Measurements from ENCODE around the gene CASK.

The CASK gene

DNA sequence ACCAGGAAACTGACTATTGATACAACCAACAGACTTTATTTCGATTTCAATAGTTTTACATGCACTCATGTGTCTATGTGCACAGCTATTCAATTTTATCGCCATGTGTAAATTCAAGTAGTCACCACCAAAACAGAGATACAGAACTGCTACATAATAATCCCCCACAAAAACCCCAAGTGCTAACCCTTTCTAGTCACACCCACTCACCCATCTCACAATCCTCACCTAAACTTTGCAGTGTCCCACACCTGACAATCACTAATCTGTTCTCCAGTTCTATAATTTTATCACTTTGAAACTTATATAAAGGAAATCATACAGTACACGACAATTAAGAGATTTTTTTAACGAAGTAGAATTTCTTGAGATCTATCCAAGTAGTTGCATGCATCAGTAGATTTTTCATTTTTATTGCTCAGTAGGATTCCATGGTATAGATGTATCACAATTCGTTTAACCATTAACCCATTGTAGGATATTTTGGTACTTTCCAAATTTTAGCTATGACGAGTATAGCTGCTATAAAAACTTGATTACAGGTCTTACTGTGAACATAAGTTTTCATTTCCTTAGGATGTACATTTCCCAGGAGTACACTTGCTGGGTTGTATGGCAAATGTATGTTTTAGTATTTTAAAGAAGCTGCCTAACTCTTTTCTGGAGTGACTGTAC, 85.9 kb downstream of the CASK start:
- DNase-seq (ENCODE audit: low read depth in 2 of 2, low spot score in 1 of 2): no peak

DNA sequence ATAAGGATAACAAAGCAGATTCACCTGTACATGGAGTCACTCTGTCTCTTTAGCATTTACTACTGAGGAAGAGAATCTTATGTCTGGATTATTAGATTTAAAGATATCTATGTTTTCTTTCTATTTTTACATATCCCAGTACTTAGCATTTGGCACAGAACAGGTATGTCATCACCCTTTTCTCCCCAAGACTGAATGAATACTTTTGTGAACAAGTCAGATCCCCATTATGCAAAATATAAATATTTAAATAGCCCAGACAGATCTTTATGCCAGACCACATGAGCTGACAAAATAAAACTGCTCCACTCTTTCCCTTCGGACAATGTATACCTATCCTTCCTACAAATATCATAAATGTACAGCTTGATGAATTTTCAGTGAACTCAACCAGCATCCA, 94.5 kb downstream of the CASK start:
- no peak for DNase-seq (ENCODE audit: low read depth in 2 of 2, low spot score in 1 of 2)

DNA sequence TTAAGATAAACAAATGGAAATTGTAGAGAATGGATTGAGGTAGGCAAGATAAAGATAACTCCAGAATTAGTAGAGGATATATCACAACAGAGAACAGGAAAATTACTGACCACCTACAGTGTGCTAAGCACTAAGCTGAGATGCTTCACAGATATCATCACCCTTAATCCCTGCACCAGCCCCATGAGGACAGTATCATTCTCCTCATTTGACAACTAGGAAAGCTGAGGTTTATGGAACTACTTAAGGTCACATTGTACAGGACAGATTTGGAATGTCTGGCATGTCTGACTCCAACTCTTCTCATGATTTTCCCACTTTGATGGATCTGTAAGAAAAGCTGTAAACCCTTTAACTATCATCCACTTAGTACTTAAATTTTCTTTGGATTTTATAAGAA, 95.5 kb downstream of the CASK start:
- no peak for DNase-seq (ENCODE audit: low read depth in 2 of 2, low spot score in 1 of 2)

DNA sequence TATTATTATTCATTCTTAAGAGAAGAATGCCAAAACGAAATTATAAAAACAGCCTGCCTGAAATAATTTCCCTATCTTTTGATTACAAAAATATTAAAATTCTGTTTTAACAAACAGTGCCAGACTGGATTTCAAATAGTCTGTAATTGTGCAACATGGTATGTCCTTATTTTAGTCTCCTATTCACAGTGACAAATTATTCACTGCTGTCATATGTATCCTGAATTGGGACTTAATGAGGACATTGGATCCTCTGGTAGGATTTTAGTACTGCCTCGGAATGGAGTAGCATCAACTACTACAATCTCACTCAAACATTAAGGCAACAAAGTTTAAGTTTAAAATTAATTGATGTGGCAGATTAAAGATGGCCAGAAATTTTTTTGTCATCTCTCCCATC, 97.6 kb downstream of the CASK start:
- DNase-seq (ENCODE audit: low read depth in 2 of 2, low spot score in 1 of 2): no peak

DNA sequence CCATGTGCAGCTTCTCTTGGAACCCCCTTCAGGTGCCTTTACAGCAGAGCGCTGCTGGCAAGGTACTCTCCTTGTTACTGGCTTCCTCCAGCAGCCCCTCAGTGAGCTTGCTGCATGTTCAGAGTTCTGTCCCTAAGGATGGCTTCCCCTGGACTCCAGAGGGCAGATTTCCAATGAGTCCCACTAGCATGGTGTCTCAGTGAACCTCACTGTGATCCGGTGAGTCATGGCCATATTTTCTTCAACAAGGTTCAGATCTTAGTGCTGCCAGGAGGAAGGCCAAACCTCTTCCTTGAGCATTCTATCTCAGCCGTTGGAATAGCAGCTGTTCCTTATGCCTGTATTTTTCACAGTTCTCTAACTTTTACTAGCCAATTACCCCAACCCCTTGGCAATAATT, 98.8 kb downstream of the CASK start:
- no peak for DNase-seq (ENCODE audit: low read depth in 2 of 2, low spot score in 1 of 2)

DNA sequence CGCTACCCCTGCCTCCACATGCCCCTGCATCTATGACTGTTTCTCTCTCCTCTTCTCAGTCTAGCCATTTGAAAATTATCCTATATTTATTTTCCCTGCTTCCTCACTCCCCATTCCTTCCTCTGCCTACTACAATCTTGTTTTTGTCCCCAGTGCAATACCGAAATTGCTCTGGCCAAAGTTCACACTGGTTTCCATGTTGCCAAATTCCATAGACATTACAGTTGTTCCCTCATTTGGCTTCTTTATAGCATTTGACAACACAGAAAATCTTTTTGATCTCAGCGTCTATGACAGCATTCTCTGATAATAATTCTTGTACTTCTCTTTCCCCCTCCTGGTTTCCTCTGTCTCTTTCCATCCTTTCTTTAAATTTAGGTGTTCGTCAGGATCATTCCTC, 100.0 kb downstream of the CASK start:
- no peak for DNase-seq (ENCODE audit: low read depth in 2 of 2, low spot score in 1 of 2)

DNA sequence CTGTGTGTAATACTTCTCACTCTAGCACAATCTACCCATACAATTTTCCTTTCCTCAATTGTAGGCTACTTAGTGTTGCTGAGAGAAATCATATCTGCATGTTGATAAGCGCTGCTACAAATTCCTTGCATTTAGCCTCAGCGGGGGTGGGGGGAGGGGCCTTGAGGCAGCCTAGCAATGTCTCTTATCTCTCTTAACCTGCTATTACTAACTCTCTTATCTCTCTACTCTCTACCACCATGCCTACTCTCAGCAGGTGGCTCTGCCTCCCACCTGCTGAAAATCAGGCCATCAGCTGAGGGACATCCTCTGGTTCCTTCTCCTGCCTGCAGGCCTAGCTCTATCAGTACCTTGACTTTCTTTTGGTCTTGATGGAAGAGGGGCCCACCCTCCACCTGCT, 100.5 kb downstream of the CASK start:
- DNase-seq (ENCODE audit: low read depth in 2 of 2, low spot score in 1 of 2): no peak

DNA sequence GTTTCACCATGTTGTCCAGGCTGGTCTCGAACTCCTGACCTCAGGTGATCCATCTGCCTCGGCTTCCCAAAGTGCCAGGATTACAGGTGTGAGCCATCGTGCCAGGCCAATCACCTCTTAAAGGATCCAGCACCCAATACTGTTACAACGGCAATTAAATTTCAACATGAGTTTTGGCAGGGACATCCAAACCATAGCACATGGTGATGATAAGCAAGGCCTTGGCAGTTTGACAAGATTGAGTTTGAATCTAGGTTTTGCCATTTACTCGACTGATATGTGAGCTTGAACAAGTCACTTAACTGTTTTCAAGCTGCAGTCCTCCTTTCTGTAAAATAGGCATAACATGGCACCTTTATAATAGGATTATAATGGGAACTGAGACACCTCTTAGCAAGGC, 115.3 kb downstream of the CASK start:
- no peak for DNase-seq (ENCODE audit: low read depth in 2 of 2, low spot score in 1 of 2)

DNA sequence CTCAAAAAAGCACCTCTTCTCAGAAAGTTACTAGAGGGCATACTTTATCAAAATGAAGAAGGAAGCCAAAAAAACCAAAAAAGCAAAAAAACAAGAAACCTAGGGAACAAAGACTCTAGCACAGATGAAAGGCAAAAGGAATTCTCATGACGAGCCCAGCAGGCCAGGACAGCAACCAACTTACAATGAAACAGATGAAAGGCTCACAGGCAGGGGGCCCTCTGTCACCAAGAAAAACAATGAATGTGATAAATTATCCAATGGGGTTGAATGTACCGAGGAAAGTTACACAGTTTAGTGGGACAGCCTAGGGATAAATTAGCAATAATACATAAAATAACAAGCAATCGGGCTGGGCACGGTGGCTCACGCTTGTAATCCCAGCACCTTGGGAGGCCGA, 120.4 kb downstream of the CASK start:
- no peak for DNase-seq (ENCODE audit: low read depth in 2 of 2, low spot score in 1 of 2)

DNA sequence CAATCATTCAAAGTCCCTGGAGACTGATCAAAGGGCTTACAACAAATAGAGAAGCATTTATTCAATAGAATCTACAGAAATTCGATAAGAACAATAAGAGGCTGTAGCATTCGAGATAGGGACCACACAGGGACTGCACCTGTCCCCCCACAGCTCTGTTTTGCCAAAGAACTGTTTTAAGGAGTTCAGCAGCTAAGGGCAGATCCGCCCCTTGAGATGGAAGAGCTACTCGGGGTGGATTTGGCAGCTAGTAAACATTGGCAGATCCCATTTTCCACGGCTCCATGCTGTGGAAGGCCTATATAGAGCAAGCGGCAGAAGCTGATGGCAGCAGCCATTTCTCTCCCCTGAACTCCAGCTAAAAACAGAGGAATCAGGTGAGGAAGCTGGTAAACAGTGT, 123.7 kb downstream of the CASK start:
- no peak for DNase-seq (ENCODE audit: low read depth in 2 of 2, low spot score in 1 of 2)

DNA sequence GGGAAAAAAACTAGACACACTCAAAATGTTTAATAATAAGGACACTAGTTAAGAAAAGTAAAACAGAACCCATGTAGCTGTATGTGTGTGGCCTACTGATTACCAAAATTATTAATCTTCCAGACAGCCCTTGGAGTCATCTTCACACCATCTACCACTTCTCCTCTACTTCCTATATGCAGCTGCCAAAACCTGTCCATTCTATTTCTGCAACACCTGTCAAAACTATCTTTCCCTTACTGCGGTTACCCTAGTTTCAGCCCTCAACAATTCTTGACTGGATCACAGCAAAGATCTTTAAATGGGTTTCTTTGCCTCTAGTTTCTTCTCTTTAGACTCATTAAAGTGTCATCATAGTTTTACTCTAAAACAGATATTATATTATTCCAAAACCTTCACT, 126.8 kb downstream of the CASK start:
- no peak for DNase-seq (ENCODE audit: low read depth in 2 of 2, low spot score in 1 of 2)

DNA sequence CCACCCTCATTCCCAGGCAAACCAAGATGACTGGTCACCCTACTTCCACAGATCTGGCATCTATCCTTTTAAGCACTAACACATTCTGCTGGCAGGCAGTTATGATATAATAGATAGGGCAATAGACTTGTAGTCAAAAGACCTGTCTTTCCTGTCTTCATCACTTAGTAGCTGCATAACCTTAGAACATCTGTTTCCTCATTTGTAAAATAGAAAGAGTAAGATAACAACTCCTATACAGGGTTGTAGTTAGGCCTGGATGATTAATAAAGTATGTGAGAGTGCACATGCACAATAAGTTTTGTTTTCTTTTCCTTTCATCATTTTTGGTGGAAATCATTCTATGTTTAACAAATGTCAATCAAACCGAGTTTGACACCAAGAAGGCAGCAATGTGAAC, 127.3 kb downstream of the CASK start:
- DNase-seq (ENCODE audit: low read depth in 2 of 2, low spot score in 1 of 2): no peak

DNA sequence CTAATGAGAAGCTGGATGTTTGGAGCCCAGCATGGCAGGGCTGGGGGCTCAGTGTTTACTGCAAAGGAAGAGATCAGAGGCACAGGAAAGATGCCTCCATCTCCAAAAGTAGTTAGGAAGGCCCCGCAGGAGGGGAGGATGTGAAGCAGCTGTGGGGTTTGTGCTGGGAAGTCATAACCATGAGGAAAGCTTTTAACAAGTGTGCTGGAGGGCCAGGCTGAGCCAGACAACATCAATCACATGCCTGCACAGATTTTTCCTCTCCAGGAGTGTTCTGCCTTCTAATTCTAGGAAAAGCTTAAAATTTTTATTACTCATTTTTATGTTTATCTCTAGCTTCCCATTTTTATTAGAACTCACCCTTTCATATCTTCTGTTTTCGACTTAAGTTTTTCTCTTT, 134.0 kb downstream of the CASK start:
- DNase-seq (ENCODE audit: low read depth in 2 of 2, low spot score in 1 of 2): no peak

DNA sequence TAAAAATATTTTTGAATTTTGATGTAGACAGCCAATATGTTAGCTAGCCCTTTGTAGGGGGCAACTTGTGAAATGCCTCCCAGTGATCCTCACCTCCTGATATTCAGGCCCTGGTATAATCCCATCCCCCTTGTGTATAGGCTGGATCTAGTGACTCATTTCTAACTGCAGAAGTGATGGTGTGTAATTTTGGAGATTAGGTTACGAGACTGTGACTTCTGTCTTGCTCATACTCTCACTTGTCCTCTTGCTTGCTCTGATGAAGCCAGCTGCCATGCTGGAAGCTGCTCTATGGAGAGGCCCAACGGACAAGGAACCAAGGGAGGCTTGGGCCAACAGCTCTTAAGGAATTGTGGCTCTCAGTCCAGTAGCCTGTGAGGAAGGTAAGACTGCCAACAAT, 137.7 kb downstream of the CASK start:
- DNase-seq (ENCODE audit: low read depth in 2 of 2, low spot score in 1 of 2): no peak

DNA sequence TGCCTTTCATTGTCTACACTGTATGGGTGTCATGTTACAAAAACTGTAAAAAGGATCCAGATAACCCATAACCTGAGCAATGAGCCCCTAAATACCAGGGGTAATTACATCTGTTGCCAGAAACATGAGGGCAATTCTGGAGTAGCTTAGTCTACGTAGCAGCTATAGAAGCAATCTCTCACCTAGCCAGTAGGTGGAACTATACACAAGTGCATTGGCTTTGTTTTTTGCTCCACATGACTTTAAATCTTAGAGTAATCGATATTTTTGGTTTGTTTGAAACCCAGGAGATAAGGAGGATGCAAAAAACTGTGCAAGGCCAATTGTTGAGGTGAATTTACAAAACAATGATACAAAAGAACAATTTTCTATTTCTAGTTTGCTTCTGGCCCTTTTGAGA, 141.9 kb downstream of the CASK start:
- no peak for DNase-seq (ENCODE audit: low read depth in 2 of 2, low spot score in 1 of 2)

DNA sequence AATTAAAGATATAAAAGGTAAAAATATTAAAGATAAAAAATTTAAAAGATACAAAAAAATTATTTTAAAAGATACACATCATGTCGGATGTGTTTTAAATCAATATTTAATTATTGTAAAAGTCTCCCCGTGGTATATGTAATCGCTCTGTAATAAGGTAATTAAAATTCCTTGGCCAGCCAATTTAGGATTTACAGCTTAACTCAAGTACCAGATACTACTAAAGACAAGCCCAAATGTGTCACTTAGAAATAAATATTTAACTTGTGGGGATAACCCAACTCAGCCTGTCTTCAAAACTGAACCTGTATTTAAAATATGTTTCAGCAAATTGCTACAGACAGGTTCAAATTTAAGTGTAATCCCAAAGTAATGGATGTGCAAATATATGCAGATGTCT, 143.4 kb downstream of the CASK start:
- DNase-seq (ENCODE audit: low read depth in 2 of 2, low spot score in 1 of 2): no peak

DNA sequence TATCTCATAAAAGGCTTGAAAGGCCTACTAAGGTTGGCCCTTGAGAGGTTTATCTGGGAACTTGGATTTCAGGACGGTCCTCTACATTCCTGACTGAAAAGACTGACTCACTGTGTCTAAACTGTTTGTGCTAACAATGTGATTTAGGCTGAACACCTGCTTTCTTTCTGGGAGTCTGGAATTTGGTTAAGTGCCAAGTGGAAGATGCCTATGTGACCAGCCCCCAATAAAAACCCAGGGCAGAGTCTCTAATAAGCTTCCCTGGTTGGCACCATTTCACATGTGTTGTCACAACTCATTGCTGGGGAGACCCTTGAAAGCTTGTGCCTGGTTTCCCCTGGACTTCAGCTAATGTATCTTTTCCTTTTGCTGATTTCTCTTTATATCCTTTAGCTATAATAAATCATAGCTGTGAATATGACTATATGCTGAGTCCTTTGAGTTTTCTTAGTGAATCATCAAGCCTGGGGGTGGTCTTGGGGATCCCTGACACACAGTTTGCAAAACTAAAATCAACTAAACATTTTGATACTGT, 144.3 kb downstream of the CASK start:
- no peak for DNase-seq (ENCODE audit: low read depth in 2 of 2, low spot score in 1 of 2)

DNA sequence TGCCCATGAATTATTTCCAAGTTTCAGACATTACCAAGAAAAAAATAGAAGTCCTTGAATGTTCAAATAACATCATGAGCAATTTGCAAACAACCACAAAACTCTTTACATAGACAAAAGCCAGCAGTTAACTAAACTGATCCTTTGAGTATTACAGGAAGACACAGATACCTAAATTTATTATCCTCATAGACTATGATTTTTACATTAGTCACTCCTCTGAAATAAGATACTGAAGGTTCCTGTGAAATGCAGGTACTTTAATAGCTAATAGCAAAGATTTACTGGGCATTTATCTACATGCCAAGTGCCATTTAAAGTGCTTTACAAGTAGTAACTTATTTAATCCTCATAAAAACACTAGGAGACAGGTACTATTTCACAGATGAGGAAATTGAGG, 161.7 kb downstream of the CASK start:
- no peak for DNase-seq (ENCODE audit: low read depth in 2 of 2, low spot score in 1 of 2)

DNA sequence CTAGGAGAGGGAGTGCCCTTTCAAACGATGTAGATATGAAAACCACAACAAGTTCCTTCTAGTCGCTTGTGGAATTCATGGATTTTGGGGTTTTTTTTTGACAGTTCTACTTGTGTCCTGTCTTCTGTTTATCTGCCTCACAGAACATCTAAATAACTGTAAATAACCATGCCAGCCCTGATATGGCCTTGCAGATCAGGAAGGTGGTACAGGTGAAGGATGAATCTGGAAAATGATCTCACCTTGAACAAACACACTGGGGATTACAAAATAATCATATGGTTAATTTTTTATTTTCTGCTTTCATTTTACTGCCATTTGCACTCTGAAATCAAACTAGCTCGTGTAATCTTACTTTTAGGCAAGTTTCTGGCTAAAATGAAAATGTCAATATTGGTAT, 162.2 kb downstream of the CASK start:
- no peak for DNase-seq (ENCODE audit: low read depth in 2 of 2, low spot score in 1 of 2)

DNA sequence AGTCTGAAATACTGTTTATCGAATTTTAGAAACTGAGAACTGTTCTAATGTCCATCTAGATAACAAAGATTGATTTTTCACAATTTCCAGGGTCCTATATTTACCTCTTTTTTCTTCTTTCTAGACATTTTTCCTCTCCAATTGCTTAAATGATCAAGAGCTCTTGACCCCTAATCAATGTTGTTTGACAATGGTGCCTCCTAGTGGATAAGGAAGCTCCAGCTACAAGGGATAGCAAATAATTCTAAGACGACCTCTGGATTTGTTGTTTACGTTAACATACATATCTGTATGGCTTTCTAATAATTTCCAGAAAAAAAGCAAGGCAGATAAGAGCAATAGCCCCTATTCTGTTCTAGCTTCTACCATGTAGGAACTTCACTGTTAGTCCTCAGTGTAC, 163.5 kb downstream of the CASK start:
- no peak for DNase-seq (ENCODE audit: low read depth in 2 of 2, low spot score in 1 of 2)

DNA sequence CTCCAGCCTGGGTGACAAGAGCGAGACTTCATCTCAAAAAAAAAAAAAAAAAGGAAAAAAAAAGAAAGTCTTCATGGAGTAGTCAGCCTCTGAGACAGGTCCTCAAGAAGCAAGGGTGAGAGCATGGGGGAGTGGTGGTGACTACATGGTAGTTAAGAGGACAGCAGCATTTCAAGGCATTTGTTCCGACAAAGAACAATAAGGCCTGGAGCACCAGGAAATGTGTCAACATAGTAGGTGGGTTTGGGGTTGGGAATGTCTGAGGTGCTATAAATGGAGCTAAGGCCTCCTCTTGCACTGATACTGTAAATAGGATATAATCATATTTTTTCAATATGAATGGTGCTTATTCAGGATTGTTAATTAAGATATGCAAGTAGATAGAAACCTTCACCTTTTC, 165.0 kb downstream of the CASK start:
- no peak for DNase-seq (ENCODE audit: low read depth in 2 of 2, low spot score in 1 of 2)

DNA sequence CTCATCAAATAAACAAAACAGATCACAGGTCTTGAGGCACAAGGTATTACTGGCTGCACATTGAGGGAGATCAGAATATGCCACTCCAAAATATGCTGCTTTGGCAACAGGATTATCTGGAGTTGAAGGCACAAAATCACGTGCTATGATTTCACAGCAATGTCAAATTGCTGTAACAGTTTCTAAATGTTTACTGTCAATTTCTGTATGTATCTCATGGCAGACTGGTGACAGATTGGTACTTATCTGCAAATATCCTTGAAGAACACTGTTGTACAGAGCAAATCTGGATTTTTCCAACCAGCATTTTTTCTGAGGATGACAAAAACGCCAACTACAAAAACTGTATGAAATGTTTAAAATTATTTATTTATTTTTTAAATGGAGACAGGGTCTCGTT, 172.6 kb downstream of the CASK start:
- DNase-seq (ENCODE audit: low read depth in 2 of 2, low spot score in 1 of 2): no peak

DNA sequence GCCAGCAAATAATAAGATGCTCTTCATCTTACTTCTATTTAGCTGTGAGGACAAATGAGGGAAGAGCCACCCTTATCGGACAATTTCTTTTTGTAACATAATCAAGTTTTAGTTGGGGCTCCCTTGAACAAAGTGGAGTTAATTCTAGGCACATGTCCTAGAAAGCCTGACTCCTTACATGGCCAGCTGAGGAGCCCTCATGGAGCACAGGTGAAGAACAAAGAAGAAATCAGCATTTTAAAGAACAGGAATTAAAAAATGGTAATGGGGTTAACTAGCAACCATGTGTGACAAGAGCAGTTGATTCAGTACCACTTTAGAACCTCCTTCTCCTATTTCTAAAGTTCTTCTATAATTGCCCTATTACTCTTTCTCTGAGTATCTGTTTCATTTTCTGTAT, 183.5 kb downstream of the CASK start:
- no peak for DNase-seq (ENCODE audit: low read depth in 2 of 2, low spot score in 1 of 2)

DNA sequence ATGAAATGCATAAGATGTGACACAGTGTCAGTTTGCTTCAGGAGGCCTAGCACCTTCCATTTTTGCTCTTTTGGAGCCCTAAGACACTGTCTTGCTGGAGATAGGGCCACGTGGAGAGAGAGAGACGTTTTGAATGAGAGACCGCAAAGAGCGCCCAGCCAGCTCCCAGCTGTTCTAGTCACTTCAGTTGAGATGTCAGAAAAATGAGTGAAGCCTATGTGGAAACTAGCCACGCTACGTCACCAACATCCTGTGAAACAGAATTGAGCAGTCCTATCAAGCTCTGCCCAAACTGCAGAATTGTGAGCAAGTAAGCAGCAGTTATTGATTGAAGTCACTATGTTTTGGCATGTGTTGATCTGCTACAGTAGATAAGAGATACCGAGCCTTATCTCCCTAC, 186.3 kb downstream of the CASK start:
- no peak for DNase-seq (ENCODE audit: low read depth in 2 of 2, low spot score in 1 of 2)

All from stimulated activated CD8-positive, alpha-beta memory T cell treated with anti-CD3 and anti-CD28 coated beads, Interleukin-4, amount 100 ng/mL, for 1 hour (primary cell).